ENCODE measurements around the gene PTCH2.

GRCh38 chr1:44792736-44793502, 50.1 kb downstream of the PTCH2 start:
- TF ChIP-seq ZFP30 (CRISPR knock-in tag; IDR thresholded peaks at IDR 0.05) (no peak), BACH2 (CRISPR knock-in tag; IDR thresholded peaks at IDR 0.05; ENCODE audit: borderline replicate concordance) (no peak), SNAI2 (CRISPR knock-in tag; IDR thresholded peaks at IDR 0.05) (no peak), PATZ1 (CRISPR knock-in tag; IDR thresholded peaks at IDR 0.05; ENCODE audit: borderline replicate concordance) (no peak)
